Heart left ventricle (tissue), 16 donors: ENCODE results near the gene LPP. TPM values are rescaled to one million over a fixed set of nuclear protein-coding genes. Genes with fewer than 3 reads are reported as not detected.

Experiments
- ATAC-seq, 4 donors: fragments of 200-7000 bp; cut with Tn5 transposase; one replicate each; pipeline ENCODE4 v1.9.1; 2020 to 2022; ENCODE audit warnings: moderate library complexity in 4 of 4, mild to moderate bottlenecking in 3 of 4, moderate number of reproducible peaks in 1 of 4
- DNase-seq, 5 donors: peaks; one replicate each; pipeline ENCODE4 v3.0.0-alpha.2; 2020
- H3K27ac ChIP-seq, 12 donors: fragments of 200-600 bp; sonication (generic) in 4 of 12; one replicate each; pipeline versions ENCODE4 v1.5.0 to v1.8.0; 2016 to 2022; ENCODE audit warnings: mild to moderate bottlenecking in 2 of 12
- H3K27me3 ChIP-seq, 9 donors: fragments of 200-600 bp; sonication (generic) in 2 of 9; one replicate each; pipeline versions ENCODE4 v1.5.1 to v1.8.0; 2016 to 2022; ENCODE audit warnings: mild to moderate bottlenecking in 3 of 9
- H3K36me3 ChIP-seq, 9 donors: fragments of 200-600 bp; sonication (generic) in 2 of 9; one replicate each; pipeline versions ENCODE4 v1.5.0 to v1.8.0; 2018 to 2022; ENCODE audit warnings: mild to moderate bottlenecking in 2 of 9
- H3K4me1 ChIP-seq, 12 donors: fragments of 200-600 bp; sonication (generic) in 4 of 12; one replicate each; pipeline versions ENCODE4 v1.5.0 to v1.8.0; 2016 to 2022; ENCODE audit warnings: mild to moderate bottlenecking in 3 of 12
- H3K4me3 ChIP-seq, 12 donors: fragments of 200-600 bp; sonication (generic) in 4 of 12; one replicate each; pipeline versions ENCODE4 v1.5.0 to v1.8.0; 2017 to 2022; ENCODE audit warnings: mild to moderate bottlenecking in 9 of 12, moderate library complexity in 4 of 12
- H3K9me3 ChIP-seq, 12 donors: fragments of 200-600 bp; sonication (generic) in 4 of 12; one replicate each; pipeline versions ENCODE4 v1.5.0 to v1.8.0; 2016 to 2022; ENCODE audit warnings: mild to moderate bottlenecking in 1 of 12
- CTCF ChIP-seq, 12 donors: fragments of 200-600 bp; sonication (generic) in 4 of 12; IDR thresholded peaks; one replicate each; pipeline versions ENCODE4 v1.5.0 to v1.8.0; 2018 to 2022; ENCODE audit warnings: antibody characterized with exemption in 12 of 12, mild to moderate bottlenecking in 5 of 12
- POLR2A ChIP-seq, 2 donors: fragments of 450-650 bp; IDR thresholded peaks; one replicate each; pipeline ENCODE4 v1.6.1; 2017; ENCODE audit warnings: antibody characterized with exemption in 2 of 2, mild to moderate bottlenecking in 2 of 2, moderate library complexity in 2 of 2
- WGBS, 4 donors: extraction: QIAGEN DNeasy Blood & Tissue Kit in 2 of 4; methylation state at CpG; one replicate each; pipeline versions ENCODE4 v1.1.5 to v1.1.7; 2013 to 2018; 5-methylcytosine and 5-hydroxymethylcytosine counted together
- intact Hi-C, 10 donors: fragments of 100-400 bp; cut with DNase I; formaldehyde crosslinking; loops; one replicate each; pipeline versions ENCODE4 v1.11.1 to v1.14.2; 2022
- polyA plus RNA-seq, 2 donors: library from polyadenylated mRNA; stranded (reverse); fragments of 200-250 nt; gene quantifications; one replicate each; pipeline ENCODE4 v1.2.3, GENCODE V29; 2013
- total RNA-seq, 9 donors: library from RNA; depleted of rRNA in 2 of 9; stranded (reverse); fragments of >200 nt in 2 of 9; fragmentation: NEBNext Ultra II Directional in 3 of 9; extraction: Animal tissue kit (Norgen Biotek cat#: 25700) in 3 of 9; gene quantifications; one replicate each; pipeline versions ENCODE4 v1.1.0 to v1.2.4, GENCODE V29; 2016 to 2023
- donor health status: ischemic (EF 13 %, LVEDD 7.1; RV severe dilation, severe dysfunction).
- donor health status: healthy with polysubstance abuse.
- donor health status: DM: no; HTN: yes; CAD: no.
- donor health status: DM: no; HTN: no; CAD: no.
- donor health status: ischemic (EF 25% LVEDD 6.9; RV normal size, moderate dysfunction).
- donor health status: ischemic (EF 25% LVEDD 5.7; RV mildly dilated, moderate dysfunction).
- donor health status: healthy.
- donor health status: DM: yes; HTN: yes; CAD: no.
- donor health status: ischemic (EF 35%, LVEDD 5.7; RV mildly dilated, moderate dysfunction).
- donor health status: nonischemic (EF 11% LVEDD 7.7; RV severe dilation, severe dysfunction).
- donor health status: DM: yes; HTN: yes; CAD: no.
- donor health status: PGD.
- donor health status: ischemic (EF 29% LVEDD 5.4; RV normal size, mild dysfunction).
- donor health status: nonischemic (EF 23%, LVEDD 6.1; RV moderate dilation, normal function).

LPP gene
- total and polyA plus RNA-seq, 11 donors, result 9.2 to 178 (median 100) TPM

- Histone ChIP-seq H3K9me3 (no peaks in the 10 kb centered on the region), H3K4me3 (no peak overlapping the region), H3K36me3 (no peaks in the 10 kb centered on the region), H3K4me1 (peaks cover 0 to 79% (median 39%) of the 10 kb centered on the region in 12 donors), H3K27ac (peak overlapping the region in 2 of 12 donors; percentile 13 to 71), H3K27me3 (no peaks in the 10 kb centered on the region)
- intact Hi-C loops, result loop anchor here in 2 of 10 donors (10.0 kb wide), 2 partner anchors 267 to 333 kb away; no protein-coding TSS in a partner anchor
- WGBS, 4 donors, result 69 to 92% (median 88%) methylated on average over 3 of the region's 3 CpGs
- DNase-seq (no peak), ATAC-seq (no peak)
- TF ChIP-seq POLR2A (IDR thresholded peaks at IDR 0.05) (no peak), CTCF (IDR thresholded peaks at IDR 0.05) (peak in 1 of 12 donors; percentile 6)
Observed at GRCh38 chr3:188687389-188687788, 533.4 kb downstream of the LPP start.

GRCh38 chr3:188689101-188689574 lies 535.2 kb downstream of the LPP start:
- H3K36me3 ChIP-seq, result no peaks in the 10 kb centered on the region
- ATAC-seq, result peak; percentile 10 to 58 (median 40)
- no peak for TF ChIP-seq CTCF (IDR thresholded peaks at IDR 0.05)
- TF ChIP-seq POLR2A (IDR thresholded peaks at IDR 0.05), result no peak

GRCh38 chr3:188690064-188690463 lies 536.1 kb downstream of the LPP start:
- DNase-seq (no peak), ATAC-seq (no peak)
- no peaks in the 10 kb centered on the region for H3K36me3 ChIP-seq
- no peaks in the 10 kb centered on the region for H3K27me3 ChIP-seq
- peaks cover 0 to 59% (median 23%) of the 10 kb centered on the region in 12 donors for H3K4me1 ChIP-seq
- H3K9me3 ChIP-seq, result no peaks in the 10 kb centered on the region
- H3K4me3 ChIP-seq, result no peak overlapping the region
- TF ChIP-seq CTCF (IDR thresholded peaks at IDR 0.05) (no peak), POLR2A (IDR thresholded peaks at IDR 0.05) (no peak)
- WGBS, 4 donors, result 88 to 93% (median 92%) methylated on average over 5 of the region's 5 CpGs
- intact Hi-C loops, result no loop called here
- peak overlapping the region in 1 of 12 donors; percentile 71 for H3K27ac ChIP-seq

More at GRCh38 chr3:188689101-188689574, 535.2 kb downstream of the LPP start:
- Histone ChIP-seq H3K4me1 (peaks cover 0 to 65% (median 24%) of the 10 kb centered on the region in 12 donors), H3K27ac (peak overlapping the region in 6 of 12 donors; percentile 13 to 71 (median 41)), H3K27me3 (no peaks in the 10 kb centered on the region), H3K4me3 (no peak overlapping the region), H3K9me3 (no peaks in the 10 kb centered on the region)
- intact Hi-C loops, result loop anchor here in 2 of 10 donors (10.0 kb wide), 2 partner anchors 266 to 334 kb away; no protein-coding TSS in a partner anchor
- DNase-seq, result no peak
- 44 to 58% (median 52%) methylated on average over 2 of the region's 2 CpGs for WGBS, 4 donors

- H3K4me1 ChIP-seq, result peaks cover 0 to 53% (median 21%) of the 10 kb centered on the region in 12 donors
- TF ChIP-seq POLR2A (IDR thresholded peaks at IDR 0.05) (no peak), CTCF (IDR thresholded peaks at IDR 0.05) (no peak)
- DNase-seq (no peak), ATAC-seq (no peak)
- H3K9me3 ChIP-seq, result no peaks in the 10 kb centered on the region
- no peak overlapping the region for H3K4me3 ChIP-seq
- no peaks in the 10 kb centered on the region for H3K27me3 ChIP-seq
- intact Hi-C loops, result no loop called here
- WGBS, 4 donors, result 76 to 80% (median 77%) methylated on average over 1 of the region's 1 CpG
- no peaks in the 10 kb centered on the region for H3K36me3 ChIP-seq
- H3K27ac ChIP-seq, result no peak overlapping the region
Observed at GRCh38 chr3:188691004-188691403, 537.0 kb downstream of the LPP start.
